ENCODE results near the gene SLC2A11. TPM values are rescaled to one million over a fixed set of nuclear protein-coding genes. Genes with fewer than 3 reads are reported as not detected.

SLC2A11 gene
- total and polyA plus RNA-seq, 3 experiments from 2014 or later = 5.2 to 9.0 (median 7.1) TPM

DNA sequence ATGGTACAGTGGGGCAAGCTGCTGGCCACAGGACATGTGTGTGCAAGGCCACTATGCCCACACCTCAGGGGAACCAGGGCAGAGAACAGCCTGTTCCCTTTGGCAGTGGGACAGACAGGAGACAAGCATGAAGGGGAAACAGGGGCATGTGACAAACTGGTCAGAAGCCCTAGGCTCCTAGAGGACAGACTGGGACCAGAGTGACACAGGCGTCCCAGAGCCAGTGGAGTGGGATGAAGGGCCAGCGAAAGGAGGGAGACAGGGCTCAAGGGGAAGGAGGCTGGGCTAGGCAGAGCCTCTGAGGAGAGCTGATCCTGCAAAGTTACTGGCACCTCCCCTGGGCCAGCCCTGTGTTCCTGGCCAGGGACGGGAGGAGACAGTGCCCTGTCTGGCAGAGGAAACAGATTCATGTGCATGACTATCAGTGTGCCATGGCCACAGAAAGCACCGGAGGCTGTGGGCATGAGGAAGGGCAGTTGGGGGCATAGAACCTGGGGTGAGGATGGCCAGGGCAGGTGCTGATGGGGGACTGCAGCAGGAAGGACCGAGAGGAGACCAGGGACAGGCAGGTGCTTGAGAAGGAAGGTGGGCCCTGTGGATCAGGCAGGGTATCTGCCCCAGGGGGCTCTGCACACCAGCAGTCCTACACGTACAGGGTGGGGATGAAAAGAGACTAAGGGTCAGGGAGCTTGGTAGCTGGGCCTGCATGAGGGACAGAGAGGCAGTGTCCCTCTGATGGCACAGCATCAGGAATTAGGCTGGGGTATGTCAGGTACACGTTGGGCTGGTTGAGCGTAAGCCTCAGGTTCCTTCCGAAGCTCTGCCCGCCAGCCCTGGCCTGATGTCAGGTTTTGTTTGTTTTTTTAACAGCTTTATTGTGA lies 28.6 kb upstream of the SLC2A11 start:
- peaks cover 7 to 22% (median 8%) of the 10 kb centered on the region in 3 donors for H3K4me1 Mint-ChIP-seq
- H3K9me3 Mint-ChIP-seq = no peaks in the 10 kb centered on the region
- ChIA-PET POLR2A (no interaction called here), CTCF (interaction anchor here (0.8 kb wide), 1 partner anchor 20 kb away, joined by 3 read pairs; no protein-coding TSS in a partner anchor)
- H3K4me3 Mint-ChIP-seq = no peak overlapping the region
- Histone ChIP-seq H3K36me3 (ENCODE audit: insufficient read depth, low read length) (peaks cover 32% of the 10 kb centered on the region), H3K27me3 (ENCODE audit: insufficient read depth, low read length, poor library complexity, severe bottlenecking) (no peaks in the 10 kb centered on the region), H3K4me3 (ENCODE audit: low read length) (no peak overlapping the region), H3K27ac (ENCODE audit: low read depth, low read length) (no peak overlapping the region), H3K9me3 (ENCODE audit: low read length) (no peaks in the 10 kb centered on the region), H3K4me1 (ENCODE audit: insufficient read depth, low read length) (no peaks in the 10 kb centered on the region)
- peaks cover 0 to 73% (median 21%) of the 10 kb centered on the region in 3 donors for H3K36me3 Mint-ChIP-seq
- no peaks in the 10 kb centered on the region for H3K27me3 Mint-ChIP-seq
- peak overlapping the region in 5 of 8 donors; percentile 11 to 58 (median 48) for H3K27ac Mint-ChIP-seq
- DNase-seq = no peak

DNA sequence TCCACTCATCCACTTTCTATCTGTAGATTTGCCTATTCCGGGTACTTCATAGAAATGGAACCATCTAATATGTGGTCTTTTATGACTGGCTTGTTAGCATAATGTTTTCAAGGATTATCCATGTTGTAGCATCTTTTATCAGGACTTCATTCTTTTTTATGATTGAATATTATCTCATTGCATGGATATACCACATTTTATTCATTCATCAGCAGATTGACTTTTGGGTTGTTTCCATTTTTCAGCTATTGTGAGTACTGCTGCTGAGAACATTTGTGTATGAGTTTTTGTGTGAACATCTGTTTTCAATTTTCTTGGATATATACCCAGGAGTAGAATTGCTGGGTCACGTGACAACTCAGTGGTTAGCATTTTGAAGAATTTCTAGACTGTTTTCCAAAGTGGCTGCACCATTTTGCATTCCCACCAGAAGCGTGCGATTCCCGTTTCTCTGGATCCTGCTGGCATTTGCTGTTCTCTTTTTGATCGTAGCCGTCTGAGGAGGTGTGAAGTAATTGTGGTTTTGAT lies 27.8 kb upstream of the SLC2A11 start:
- Histone ChIP-seq H3K27me3 (ENCODE audit: insufficient read depth, low read length, poor library complexity, severe bottlenecking) (no peaks in the 10 kb centered on the region), H3K9me3 (ENCODE audit: low read length) (no peaks in the 10 kb centered on the region), H3K27ac (ENCODE audit: low read depth, low read length) (no peak overlapping the region), H3K36me3 (ENCODE audit: insufficient read depth, low read length) (peaks cover 24% of the 10 kb centered on the region), H3K4me3 (ENCODE audit: low read length) (no peak overlapping the region), H3K4me1 (ENCODE audit: insufficient read depth, low read length) (no peaks in the 10 kb centered on the region)
- Mint-ChIP-seq H3K4me1 (peaks cover 7 to 22% (median 8%) of the 10 kb centered on the region in 3 donors), H3K36me3 (peaks cover 0 to 71% (median 21%) of the 10 kb centered on the region in 3 donors), H3K27ac (peak overlapping the region in 2 of 8 donors; percentile 34 to 45), H3K9me3 (no peaks in the 10 kb centered on the region), H3K4me3 (no peak overlapping the region), H3K27me3 (no peaks in the 10 kb centered on the region)
- no peak for DNase-seq
- POLR2A ChIA-PET = no interaction called here
- CTCF ChIA-PET = interaction anchor here (0.8 kb wide), 1 partner anchor 19 kb away, joined by 3 read pairs; no protein-coding TSS in a partner anchor

DNA sequence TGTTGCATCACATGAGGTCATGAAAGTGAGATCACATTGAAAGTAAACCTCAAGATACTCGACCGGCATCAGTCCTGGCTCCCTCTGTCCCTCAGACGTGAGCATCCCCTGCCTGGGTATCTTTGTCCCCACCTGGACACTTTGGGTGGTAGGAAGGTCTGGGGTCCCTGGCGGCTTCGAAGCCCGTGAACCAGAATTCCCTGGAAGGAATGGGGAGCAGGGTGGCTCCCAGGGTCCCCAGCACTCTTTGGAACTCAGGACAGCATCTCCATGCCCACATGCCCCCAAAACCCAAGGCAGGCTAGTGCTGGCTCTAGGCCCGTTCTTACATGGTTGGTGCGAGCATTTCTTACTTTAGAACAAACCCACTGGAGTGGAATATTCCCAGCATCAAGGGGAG lies 26.4 kb upstream of the SLC2A11 start:
- DNase-seq = no peak
- Mint-ChIP-seq H3K9me3 (no peaks in the 10 kb centered on the region), H3K27me3 (no peaks in the 10 kb centered on the region), H3K27ac (peak overlapping the region in 2 of 8 donors; percentile 55 to 58), H3K4me1 (peaks cover 7 to 22% (median 8%) of the 10 kb centered on the region in 3 donors), H3K4me3 (no peak overlapping the region), H3K36me3 (peaks cover 0 to 67% (median 17%) of the 10 kb centered on the region in 3 donors)
- H3K36me3 ChIP-seq (ENCODE audit: insufficient read depth, low read length) = peaks cover 14% of the 10 kb centered on the region
- no peak overlapping the region for H3K27ac ChIP-seq (ENCODE audit: low read depth, low read length)
- no peaks in the 10 kb centered on the region for H3K27me3 ChIP-seq (ENCODE audit: insufficient read depth, low read length, poor library complexity, severe bottlenecking)
- POLR2A ChIA-PET = no interaction called here
- no peaks in the 10 kb centered on the region for H3K4me1 ChIP-seq (ENCODE audit: insufficient read depth, low read length)
- no peak overlapping the region for H3K4me3 ChIP-seq (ENCODE audit: low read length)
- CTCF ChIA-PET = no interaction called here
- H3K9me3 ChIP-seq (ENCODE audit: low read length) = no peaks in the 10 kb centered on the region

DNA sequence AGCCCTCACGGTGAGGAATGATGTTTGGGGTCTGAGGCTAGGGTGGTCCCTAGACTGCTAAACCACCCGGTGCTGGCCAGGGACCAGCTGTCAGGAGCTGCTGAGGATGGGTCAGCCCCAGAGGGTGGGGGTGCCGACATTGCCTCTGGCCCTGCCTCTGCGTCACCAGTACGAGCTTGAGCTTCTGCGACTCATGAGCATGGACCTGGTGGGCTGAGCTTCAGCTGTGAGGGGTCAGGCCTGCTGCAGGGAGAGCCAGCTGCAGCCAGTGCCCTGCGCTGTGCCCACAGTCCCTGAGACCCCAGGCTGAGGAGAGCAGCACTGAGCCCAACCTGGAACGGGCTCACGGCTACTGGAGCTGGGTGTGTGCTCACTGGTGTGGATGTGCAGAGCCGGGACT lies 25.9 kb upstream of the SLC2A11 start:
- Histone ChIP-seq H3K4me1 (ENCODE audit: insufficient read depth, low read length) (no peaks in the 10 kb centered on the region), H3K27ac (ENCODE audit: low read depth, low read length) (no peak overlapping the region), H3K9me3 (ENCODE audit: low read length) (no peaks in the 10 kb centered on the region), H3K4me3 (ENCODE audit: low read length) (no peak overlapping the region), H3K27me3 (ENCODE audit: insufficient read depth, low read length, poor library complexity, severe bottlenecking) (no peaks in the 10 kb centered on the region), H3K36me3 (ENCODE audit: insufficient read depth, low read length) (peaks cover 14% of the 10 kb centered on the region)
- CTCF ChIA-PET = no interaction called here
- Mint-ChIP-seq H3K4me3 (no peak overlapping the region), H3K4me1 (peaks cover 9 to 22% (median 10%) of the 10 kb centered on the region in 3 donors), H3K27ac (peak overlapping the region in 1 of 8 donors; percentile 58), H3K36me3 (peaks cover 0 to 62% (median 14%) of the 10 kb centered on the region in 3 donors), H3K9me3 (no peaks in the 10 kb centered on the region), H3K27me3 (no peaks in the 10 kb centered on the region)
- DNase-seq = no peak
- POLR2A ChIA-PET = no interaction called here

DNA sequence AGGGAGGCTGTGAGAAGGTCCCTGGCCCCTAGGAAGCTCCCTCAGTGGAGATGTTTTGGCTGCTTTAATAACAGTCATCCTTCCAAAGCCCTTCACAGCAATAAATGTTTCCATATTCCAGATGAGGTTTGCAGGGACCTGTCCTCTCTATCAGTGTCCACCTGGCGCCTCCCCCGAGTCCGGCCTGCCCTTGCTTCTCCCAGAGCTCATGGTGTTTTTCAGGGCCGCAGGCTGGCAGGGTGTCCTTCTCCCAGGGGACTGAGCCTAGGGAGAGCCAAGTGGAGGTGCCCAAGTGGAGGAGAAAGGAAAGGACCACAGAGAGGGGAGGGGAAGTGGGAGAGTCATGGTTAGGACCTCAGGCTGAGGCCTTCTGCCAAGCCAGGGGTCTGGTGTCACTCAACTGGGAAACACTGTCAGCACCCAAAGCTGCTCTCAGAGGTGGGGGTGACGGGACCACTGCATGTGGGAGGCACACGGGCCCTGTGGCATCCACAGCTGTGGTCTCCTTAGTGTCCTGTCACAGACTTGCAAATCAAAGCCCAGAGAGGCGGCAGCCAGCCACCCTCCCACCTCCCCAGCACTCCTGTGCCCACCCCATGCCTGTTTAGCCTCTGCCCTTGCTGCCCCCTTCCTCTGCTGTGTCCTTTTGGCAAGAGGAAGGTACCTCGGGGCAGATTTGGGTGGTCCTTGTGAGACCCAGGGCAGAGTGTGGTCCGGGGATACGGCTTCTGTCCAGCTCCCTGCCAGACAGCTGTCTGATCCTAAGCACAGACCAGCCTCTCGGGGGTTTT lies 25.3 kb upstream of the SLC2A11 start:
- no peak for DNase-seq
- peak overlapping the region in 1 of 8 donors; percentile 50 for H3K27ac Mint-ChIP-seq
- POLR2A ChIA-PET = no interaction called here
- H3K27me3 Mint-ChIP-seq = no peaks in the 10 kb centered on the region
- no peaks in the 10 kb centered on the region for H3K4me1 ChIP-seq (ENCODE audit: insufficient read depth, low read length)
- peaks cover 10 to 22% (median 12%) of the 10 kb centered on the region in 3 donors for H3K4me1 Mint-ChIP-seq
- CTCF ChIA-PET = interaction anchor here (1.4 kb wide), 1 partner anchor 17 kb away, joined by 5 read pairs; no protein-coding TSS in a partner anchor
- peaks cover 8% of the 10 kb centered on the region for H3K36me3 ChIP-seq (ENCODE audit: insufficient read depth, low read length)
- no peak overlapping the region for H3K27ac ChIP-seq (ENCODE audit: low read depth, low read length)
- peaks cover 0 to 56% (median 14%) of the 10 kb centered on the region in 3 donors for H3K36me3 Mint-ChIP-seq
- no peaks in the 10 kb centered on the region for H3K27me3 ChIP-seq (ENCODE audit: insufficient read depth, low read length, poor library complexity, severe bottlenecking)
- no peaks in the 10 kb centered on the region for H3K9me3 Mint-ChIP-seq
- no peaks in the 10 kb centered on the region for H3K9me3 ChIP-seq (ENCODE audit: low read length)
- H3K4me3 Mint-ChIP-seq = no peak overlapping the region
- no peak overlapping the region for H3K4me3 ChIP-seq (ENCODE audit: low read length)

DNA sequence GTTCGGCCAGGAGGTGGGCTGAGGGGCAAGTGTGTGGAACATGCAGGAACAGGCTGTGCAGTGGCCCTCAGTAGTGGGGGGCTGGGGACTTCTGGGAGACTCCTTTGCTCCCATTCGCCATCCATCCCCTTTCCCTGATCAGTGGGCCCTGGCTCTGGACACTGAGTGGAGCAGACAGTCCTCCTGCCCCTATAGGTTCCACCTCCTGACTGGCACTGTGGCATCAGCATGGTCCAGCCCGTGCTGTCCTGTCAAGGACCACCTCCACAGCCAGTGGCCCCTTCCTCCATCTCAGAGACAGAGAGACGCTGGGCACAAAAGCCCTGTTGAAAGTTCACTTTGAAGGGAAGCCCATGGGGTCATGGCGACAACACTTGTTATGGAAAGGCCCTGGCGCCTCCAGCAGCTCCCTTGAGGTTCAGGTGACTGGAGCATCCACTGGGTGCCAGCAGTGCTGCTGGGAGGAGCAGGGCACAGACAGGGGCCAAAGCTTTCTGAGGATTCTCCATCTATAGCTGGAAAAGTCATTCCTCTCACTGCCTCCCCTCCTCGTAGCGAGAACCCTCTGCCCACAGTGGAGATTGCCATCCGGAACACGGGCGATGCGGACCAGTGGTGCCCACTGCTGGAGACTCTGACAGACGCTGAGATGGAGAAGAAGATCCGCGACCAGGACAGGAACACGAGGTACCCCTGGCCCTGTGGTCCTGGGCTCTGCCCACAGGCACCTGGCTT lies 24.5 kb upstream of the SLC2A11 start:
- H3K4me3 ChIP-seq (ENCODE audit: low read length) = no peak overlapping the region
- Mint-ChIP-seq H3K27me3 (no peaks in the 10 kb centered on the region), H3K4me1 (peaks cover 15 to 27% (median 19%) of the 10 kb centered on the region in 3 donors), H3K36me3 (peaks cover 0 to 51% (median 14%) of the 10 kb centered on the region in 3 donors), H3K9me3 (no peaks in the 10 kb centered on the region), H3K4me3 (no peak overlapping the region), H3K27ac (peak overlapping the region in 1 of 8 donors; percentile 64)
- no peak for DNase-seq
- peaks cover 4% of the 10 kb centered on the region for H3K4me1 ChIP-seq (ENCODE audit: insufficient read depth, low read length)
- H3K9me3 ChIP-seq (ENCODE audit: low read length) = no peaks in the 10 kb centered on the region
- H3K36me3 ChIP-seq (ENCODE audit: insufficient read depth, low read length) = peaks cover 4% of the 10 kb centered on the region
- no peak overlapping the region for H3K27ac ChIP-seq (ENCODE audit: low read depth, low read length)
- CTCF ChIA-PET = interaction anchor here (1.4 kb wide), 1 partner anchor 17 kb away, joined by 5 read pairs; no protein-coding TSS in a partner anchor
- no peaks in the 10 kb centered on the region for H3K27me3 ChIP-seq (ENCODE audit: insufficient read depth, low read length, poor library complexity, severe bottlenecking)
- POLR2A ChIA-PET = no interaction called here

DNA sequence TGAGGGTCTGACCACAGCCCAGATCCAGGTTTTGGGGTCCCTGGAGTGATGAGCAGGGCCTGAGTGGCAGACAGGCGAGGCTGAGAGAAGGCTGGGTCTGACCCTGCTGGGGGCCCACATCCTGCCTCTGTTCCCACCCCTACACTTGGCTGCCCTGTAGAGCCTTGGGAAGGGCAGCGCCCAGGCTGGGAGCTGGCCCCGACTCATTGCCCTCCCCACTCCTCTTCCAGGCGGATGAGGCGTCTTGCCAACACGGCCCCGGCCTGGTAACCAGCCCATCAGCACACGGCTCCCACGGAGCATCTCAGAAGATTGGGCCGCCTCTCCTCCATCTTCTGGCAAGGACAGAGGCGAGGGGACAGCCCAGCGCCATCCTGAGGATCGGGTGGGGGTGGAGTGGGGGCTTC lies 23.8 kb upstream of the SLC2A11 start:
- ChIA-PET POLR2A (no interaction called here), CTCF (interaction anchor here (1.4 kb wide), 1 partner anchor 16 kb away, joined by 5 read pairs; no protein-coding TSS in a partner anchor)
- H3K27ac ChIP-seq (ENCODE audit: low read depth, low read length) = no peak overlapping the region
- H3K4me3 ChIP-seq (ENCODE audit: low read length) = no peak overlapping the region
- H3K27me3 ChIP-seq (ENCODE audit: insufficient read depth, low read length, poor library complexity, severe bottlenecking) = no peaks in the 10 kb centered on the region
- Mint-ChIP-seq H3K36me3 (peaks cover 0 to 47% (median 11%) of the 10 kb centered on the region in 3 donors), H3K9me3 (no peaks in the 10 kb centered on the region), H3K27ac (no peak overlapping the region), H3K4me3 (no peak overlapping the region), H3K4me1 (peaks cover 16 to 28% (median 21%) of the 10 kb centered on the region in 3 donors), H3K27me3 (no peaks in the 10 kb centered on the region)
- peaks cover 5% of the 10 kb centered on the region for H3K4me1 ChIP-seq (ENCODE audit: insufficient read depth, low read length)
- no peak for DNase-seq
- H3K36me3 ChIP-seq (ENCODE audit: insufficient read depth, low read length) = peaks cover 4% of the 10 kb centered on the region
- no peaks in the 10 kb centered on the region for H3K9me3 ChIP-seq (ENCODE audit: low read length)

Measured in CD8-positive, alpha-beta memory T cell (primary cell).